GM19238 (cell line): ENCODE results near the gene RELT.

Experiments
- DNase-seq: peaks from one replicate; pipeline ENCODE4 v3.0.0; 2011; ENCODE audit warnings: low spot score; ENCODE audit not compliant: insufficient read length

The RELT gene

GRCh38 chr11:73376160-73376802 is at the start of gene RELT:
Gene RELT (plus strand): TSS chr11:73376399. CDS start chr11:73389137, 12,738 bp downstream.
- DNase-seq = peak; percentile 99

- no peak for DNase-seq
Observed at GRCh38 chr11:73326929-73327811, 49.0 kb upstream of the RELT start.

- no peak for DNase-seq
Observed at GRCh38 chr11:73327812-73328364, 48.3 kb upstream of the RELT start.

GRCh38 chr11:73330569-73331093 is 45.6 kb upstream of the RELT start:
- no peak for DNase-seq

- no peak for DNase-seq
Observed at GRCh38 chr11:73331138-73331916, 44.9 kb upstream of the RELT start.

- DNase-seq = no peak
Observed at GRCh38 chr11:73333173-73333572, 43.0 kb upstream of the RELT start.

GRCh38 chr11:73333640-73334383 is 42.4 kb upstream of the RELT start:
- DNase-seq = no peak

GRCh38 chr11:73334384-73335203 is 41.6 kb upstream of the RELT start:
- no peak for DNase-seq

GRCh38 chr11:73335204-73335923 is 40.8 kb upstream of the RELT start:
- peak; percentile 82 for DNase-seq

- no peak for DNase-seq
Observed at GRCh38 chr11:73337846-73338245, 38.4 kb upstream of the RELT start.

- no peak for DNase-seq
Observed at GRCh38 chr11:73338279-73338678, 37.9 kb upstream of the RELT start.

- no peak for DNase-seq
Observed at GRCh38 chr11:73340164-73340563, 36.0 kb upstream of the RELT start.

- DNase-seq = no peak
Observed at GRCh38 chr11:73342633-73343032, 33.6 kb upstream of the RELT start.

- DNase-seq = no peak
Observed at GRCh38 chr11:73343076-73343873, 32.9 kb upstream of the RELT start.

- no peak for DNase-seq
Observed at GRCh38 chr11:73344191-73344607, 32.0 kb upstream of the RELT start.

- no peak for DNase-seq
Observed at GRCh38 chr11:73345481-73346160, 30.6 kb upstream of the RELT start.

GRCh38 chr11:73346186-73346935 is 29.8 kb upstream of the RELT start:
- no peak for DNase-seq
